GM23248 (cell line): ENCODE measurements around the gene PCDHAC1. TPM values are rescaled to one million over a fixed set of nuclear protein-coding genes. Genes with fewer than 3 reads are reported as not detected.

Experiments
- DNase-seq: peaks from one replicate; pipeline ENCODE4 v3.0.0-alpha.2; 2015
- H2AFZ ChIP-seq: fragments of 200-600 bp; sonication (generic); 2 replicates; pipeline ENCODE4 v1.6.1; 2016; ENCODE audit warnings: antibody characterized with exemption
- H3F3A ChIP-seq: fragments of 200-600 bp; sonication (generic); 2 replicates; pipeline ENCODE4 v1.6.1; 2016; ENCODE audit warnings: mild to moderate bottlenecking, antibody characterized with exemption, mixed run types; ENCODE audit not compliant: insufficient read depth
- H3K27ac ChIP-seq: fragments of 200-600 bp; sonication (generic); 2 replicates; pipeline ENCODE4 v1.5.1; 2016; ENCODE audit warnings: mild to moderate bottlenecking
- H3K27me3 ChIP-seq: fragments of 200-600 bp; sonication (generic); replicated peaks from 2 replicates; pipeline ENCODE4 v1.6.1; 2016; ENCODE audit warnings: mild to moderate bottlenecking; ENCODE audit not compliant: insufficient read depth
- H3K36me3 ChIP-seq: fragments of 200-600 bp; sonication (generic); 2 replicates; pipeline ENCODE4 v1.6.1; 2016; ENCODE audit warnings: low read depth, mild to moderate bottlenecking
- H3K4me1 ChIP-seq: fragments of 200-600 bp; sonication (generic); 2 replicates; pipeline ENCODE4 v1.6.1; 2016; ENCODE audit warnings: mild to moderate bottlenecking; ENCODE audit not compliant: insufficient read depth
- H3K4me2 ChIP-seq: fragments of 200-600 bp; sonication (generic); one replicate; pipeline ENCODE4 v1.6.1; 2016; ENCODE audit warnings: mild to moderate bottlenecking; ENCODE audit not compliant: unreplicated experiment
- H3K4me3 ChIP-seq: fragments of 200-600 bp; sonication (generic); 2 replicates; pipeline ENCODE4 v1.5.1; 2016; ENCODE audit warnings: mild to moderate bottlenecking
- H3K79me2 ChIP-seq: fragments of 200-600 bp; sonication (generic); 2 replicates; pipeline ENCODE4 v1.6.1; 2016; ENCODE audit warnings: mild to moderate bottlenecking; ENCODE audit not compliant: insufficient read depth
- H3K9ac ChIP-seq: fragments of 200-600 bp; sonication (generic); 2 replicates; pipeline ENCODE4 v1.6.1; 2016; ENCODE audit warnings: mild to moderate bottlenecking
- H3K9me2 ChIP-seq: fragments of 200-600 bp; sonication (generic); 2 replicates; pipeline ENCODE4 v1.6.1; 2016; ENCODE audit warnings: mixed run types, mild to moderate bottlenecking, moderate library complexity; ENCODE audit not compliant: insufficient read depth
- H3K9me3 ChIP-seq: fragments of 200-600 bp; sonication (generic); one replicate; pipeline ENCODE4 v1.6.1; 2017; ENCODE audit warnings: low read depth
- H4K20me1 ChIP-seq: fragments of 200-600 bp; sonication (generic); 2 replicates; pipeline ENCODE4 v1.6.0; 2016; ENCODE audit not compliant: insufficient read depth
- EZH2 ChIP-seq: fragments of 200-600 bp; sonication (generic); IDR thresholded peaks from 2 replicates; pipeline ENCODE4 v1.6.1; 2018; ENCODE audit warnings: antibody characterized with exemption, mild to moderate bottlenecking; ENCODE audit not compliant: insufficient read depth, poor library complexity, severe bottlenecking
- EZH2phosphoT487 ChIP-seq: fragments of 200-600 bp; sonication (generic); IDR thresholded peaks from 2 replicates; pipeline ENCODE4 v1.6.1; 2018; ENCODE audit warnings: antibody characterized with exemption, moderate library complexity, mild to moderate bottlenecking, low read depth; ENCODE audit not compliant: insufficient read depth
- WGBS, 2 experiments: methylation state at CpG; one replicate each; pipeline ENCODE4 v1.1.6; 2015 to 2017; ENCODE audit warnings: low lambda C conversion rate in 2 of 2, low coverage in 1 of 2; ENCODE audit errors: missing lambda C conversion rate in 2 of 2; 5-methylcytosine and 5-hydroxymethylcytosine counted together
- in situ Hi-C: fragments of 300-500 bp; cut with MboI; formaldehyde crosslinking; loops from 2 replicates; pipeline ENCODE4 v1.15.0; 2020
- polyA plus RNA-seq: library from polyadenylated mRNA; unstranded; fragments of >200 nt; fragmentation: Nextera tagmentation; extraction: Ambion mirVana; gene quantifications from 2 replicates; pipeline ENCODE4 v1.2.1, GENCODE V29; 2016
- total RNA-seq: library from RNA; depleted of rRNA; stranded (reverse); fragments of >200 nt; shearing (Covaris generic); gene quantifications from 2 replicates; pipeline ENCODE4 v1.2.3, GENCODE V29; 2014

PCDHAC1 gene
- total and polyA plus RNA-seq, 2 experiments from 2014 or later = not detected

- Histone ChIP-seq H3K79me2 (no peaks in the 10 kb centered on the region), H3K9me3 (no peaks in the 10 kb centered on the region), H3K4me3 (no peak overlapping the region), H3K9me2 (no peaks in the 10 kb centered on the region), H2AFZ (no peak overlapping the region), H3K36me3 (no peaks in the 10 kb centered on the region), H3F3A (no peaks in the 10 kb centered on the region), H3K4me2 (no peak overlapping the region), H3K27me3 (no peaks in the 10 kb centered on the region), H3K27ac (no peak overlapping the region), H4K20me1 (no peaks in the 10 kb centered on the region), H3K9ac (no peak overlapping the region), H3K4me1 (no peaks in the 10 kb centered on the region)
- TF ChIP-seq EZH2phosphoT487 (no peak), EZH2 (no peak)
- DNase-seq = no peak
- in situ Hi-C loops = no loop called here
- WGBS, 2 experiments = 19 to 20% methylated on average over 12 of the region's 12 CpGs
Observed at GRCh38 chr5:140882591-140882899, 43.6 kb upstream of the PCDHAC1 start.

- Histone ChIP-seq H3K27me3 (no peaks in the 10 kb centered on the region), H4K20me1 (no peaks in the 10 kb centered on the region), H3K79me2 (no peaks in the 10 kb centered on the region), H3K4me3 (no peak overlapping the region), H3K27ac (no peak overlapping the region), H3F3A (no peaks in the 10 kb centered on the region), H2AFZ (no peak overlapping the region), H3K36me3 (no peaks in the 10 kb centered on the region), H3K4me1 (no peaks in the 10 kb centered on the region), H3K9me3 (no peaks in the 10 kb centered on the region), H3K4me2 (no peak overlapping the region), H3K9me2 (no peaks in the 10 kb centered on the region), H3K9ac (no peak overlapping the region)
- in situ Hi-C loops = no loop called here
- TF ChIP-seq EZH2 = no peak
- no peak for TF ChIP-seq EZH2phosphoT487
- no peak for DNase-seq
- 40 to 41% methylated on average over 33 to 37 of the region's 41 CpGs for WGBS, 2 experiments
Observed at GRCh38 chr5:140883373-140883772, 42.7 kb upstream of the PCDHAC1 start.

- no peak for DNase-seq
- H3K36me3 ChIP-seq = no peaks in the 10 kb centered on the region
- H3K9me3 ChIP-seq = no peaks in the 10 kb centered on the region
- no peaks in the 10 kb centered on the region for H3F3A ChIP-seq
- no peaks in the 10 kb centered on the region for H3K9me2 ChIP-seq
- H3K4me3 ChIP-seq = no peak overlapping the region
- H2AFZ ChIP-seq = no peak overlapping the region
- no peaks in the 10 kb centered on the region for H3K27me3 ChIP-seq
- H4K20me1 ChIP-seq = no peaks in the 10 kb centered on the region
- no peak for TF ChIP-seq EZH2
- no peak overlapping the region for H3K4me2 ChIP-seq
- 50 to 51% methylated on average over 56 to 75 of the region's 79 CpGs for WGBS, 2 experiments
- in situ Hi-C loops = no loop called here
- H3K4me1 ChIP-seq = no peaks in the 10 kb centered on the region
- no peaks in the 10 kb centered on the region for H3K79me2 ChIP-seq
- H3K27ac ChIP-seq = no peak overlapping the region
- no peak overlapping the region for H3K9ac ChIP-seq
Observed at GRCh38 chr5:140883927-140884697, 42.0 kb upstream of the PCDHAC1 start.

- Histone ChIP-seq H3K79me2 (no peaks in the 10 kb centered on the region), H3K27ac (no peak overlapping the region), H3K36me3 (no peaks in the 10 kb centered on the region), H3K9me3 (no peaks in the 10 kb centered on the region), H3F3A (no peaks in the 10 kb centered on the region), H3K9me2 (no peaks in the 10 kb centered on the region), H3K9ac (no peak overlapping the region), H3K27me3 (no peaks in the 10 kb centered on the region), H3K4me2 (no peak overlapping the region), H2AFZ (no peak overlapping the region), H3K4me1 (no peaks in the 10 kb centered on the region), H3K4me3 (no peak overlapping the region), H4K20me1 (no peaks in the 10 kb centered on the region)
- 0 to 25% methylated on average over 1 of the region's 1 CpG for WGBS, 2 experiments
- in situ Hi-C loops = no loop called here
- DNase-seq = no peak
- TF ChIP-seq EZH2 = no peak
Observed at GRCh38 chr5:140916325-140916724, 9.8 kb upstream of the PCDHAC1 start.

DNA sequence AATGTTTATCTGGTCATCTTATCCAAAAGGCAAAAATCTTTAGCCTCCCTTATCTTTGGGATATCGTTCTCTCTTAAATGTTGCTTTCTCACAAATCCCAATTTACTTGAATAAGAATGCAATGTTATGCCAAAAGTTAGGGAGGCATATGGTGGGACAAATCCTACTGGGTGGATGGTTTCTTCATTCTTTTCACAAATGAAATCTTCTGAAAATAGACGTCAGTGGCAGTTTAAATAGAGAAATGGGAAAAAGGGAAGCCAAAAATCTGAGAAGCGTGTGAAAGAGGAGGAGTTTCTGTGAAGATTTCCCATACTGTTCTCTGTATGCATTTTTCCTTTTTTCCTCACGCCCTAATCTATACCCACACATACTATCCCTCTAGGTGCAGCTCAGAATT is 2.5 kb upstream of the PCDHAC1 start:
- TF ChIP-seq EZH2phosphoT487 = no peak
- no peak for TF ChIP-seq EZH2
- no peaks in the 10 kb centered on the region for H4K20me1 ChIP-seq
- 7 to 10% methylated on average over 4 of the region's 4 CpGs for WGBS, 2 experiments

More for the DNA sequence above, 2.5 kb upstream of the PCDHAC1 start:
- H3K4me3 ChIP-seq = no peak overlapping the region
- in situ Hi-C loops = no loop called here
- no peak overlapping the region for H2AFZ ChIP-seq
- no peaks in the 10 kb centered on the region for H3K9me2 ChIP-seq
- no peaks in the 10 kb centered on the region for H3K9me3 ChIP-seq
- H3K4me1 ChIP-seq = no peaks in the 10 kb centered on the region
- H3K36me3 ChIP-seq = no peaks in the 10 kb centered on the region
- no peaks in the 10 kb centered on the region for H3F3A ChIP-seq
- H3K27ac ChIP-seq = no peak overlapping the region
- H3K9ac ChIP-seq = no peak overlapping the region
- no peak overlapping the region for H3K4me2 ChIP-seq
- peaks cover 12% of the 10 kb centered on the region for H3K27me3 ChIP-seq
- no peaks in the 10 kb centered on the region for H3K79me2 ChIP-seq
- no peak for DNase-seq
